H1 (cell line): ENCODE results near the gene A3GALT2. TPM values are rescaled to one million over a fixed set of nuclear protein-coding genes. Genes with fewer than 3 reads are reported as not detected.

Experiments used
- CTCF ChIA-PET: fragments of 300-600 bp; sonication (Branson Sonifier 250); formaldehyde crosslinking; loops from one replicate; lab custom pipeline; 2021; ENCODE audit not compliant: partially characterized antibody; lab: Charles Lee
- POLR2A ChIA-PET: fragments of 300-600 bp; sonication (Branson Sonifier 250); formaldehyde crosslinking; loops from one replicate; lab custom pipeline; 2021; ENCODE audit warnings: inconsistent platforms; ENCODE audit not compliant: partially characterized antibody; lab: Charles Lee
- DNase-seq, 2 experiments: peaks; one replicate each; pipeline versions ENCODE4 v3.0.0 to v3.0.0-alpha.2; 2010 to 2022; ENCODE audit warnings: low spot score in 2 of 2, low read depth in 1 of 2, mixed read lengths in 1 of 2
- FAIRE-seq: peaks from 2 replicates; lab custom pipeline; 2011; peaks lifted over from hg19 to GRCh38; lab: Jason Lieb, UNC
- H2AFZ ChIP-seq: 2 replicates; pipeline ENCODE4 v1.8.1; 2012; ENCODE audit warnings: low read length, inconsistent platforms
- H2AK5ac ChIP-seq: 2 replicates; pipeline ENCODE4 v1.6.1; 2013; ENCODE audit warnings: low read depth, low read length
- H2BK120ac ChIP-seq: replicated peaks from 2 replicates; pipeline ENCODE3; 2013; ENCODE audit warnings: low read depth, low read length, inconsistent platforms
- H2BK12ac ChIP-seq: 2 replicates; pipeline ENCODE4 v1.6.1; 2013; ENCODE audit warnings: low read depth, low read length
- H2BK15ac ChIP-seq: 2 replicates; pipeline ENCODE4 v1.6.1; 2013; ENCODE audit warnings: low read length
- H2BK20ac ChIP-seq: 2 replicates; pipeline ENCODE4 v1.6.1; 2013; ENCODE audit warnings: low read length
- H2BK5ac ChIP-seq: 2 replicates; pipeline ENCODE4 v1.6.1; 2013; ENCODE audit warnings: low read depth, low read length
- H3K14ac ChIP-seq: 2 replicates; pipeline ENCODE4 v1.6.1; 2013; ENCODE audit warnings: inconsistent platforms; ENCODE audit not compliant: insufficient read length
- H3K18ac ChIP-seq: 2 replicates; pipeline ENCODE4 v1.6.1; 2013; ENCODE audit warnings: low read length; ENCODE audit errors: extremely low read depth
- H3K23ac ChIP-seq: 2 replicates; pipeline ENCODE4 v1.6.1; 2013; ENCODE audit warnings: inconsistent platforms; ENCODE audit not compliant: insufficient read length
- H3K23me2 ChIP-seq: 2 replicates; pipeline ENCODE4 v1.6.1; 2013; ENCODE audit warnings: low read depth, low read length
- H3K27ac ChIP-seq: 2 replicates; pipeline ENCODE4 v1.6.1; 2011; ENCODE audit warnings: low read depth, low read length, inconsistent platforms
- H3K27me3 ChIP-seq, 4 experiments: replicated peaks in 1 of 4; 1 replicate in 1 of 4; 2 replicates in 3 of 4; pipeline versions ENCODE4 v1.6.1 to v1.8.1; 2011 to 2013; ENCODE audit warnings: low read length in 3 of 4, mild to moderate bottlenecking in 3 of 4, inconsistent platforms in 2 of 4, mixed read lengths in 2 of 4, moderate library complexity in 1 of 4; ENCODE audit not compliant: control insufficient read depth in 3 of 4, insufficient read depth in 3 of 4; ENCODE audit errors: extremely low read depth in 1 of 4
- H3K36me3 ChIP-seq, 4 experiments: 2 replicates each; pipeline versions ENCODE4 v1.6.1 to v1.8.1; 2011 to 2013; ENCODE audit warnings: mild to moderate bottlenecking in 4 of 4, low read length in 3 of 4, moderate library complexity in 2 of 4, control low read depth in 1 of 4, inconsistent platforms in 1 of 4; ENCODE audit not compliant: insufficient read depth in 4 of 4, control insufficient read depth in 2 of 4
- H3K4ac ChIP-seq: replicated peaks from 2 replicates; pipeline ENCODE3; 2013; ENCODE audit warnings: low read length, low read depth, mixed read lengths, inconsistent platforms; ENCODE audit not compliant: insufficient read length
- H3K4me1 ChIP-seq, 4 experiments: replicated peaks in 1 of 4; 1 replicate in 1 of 4; 2 replicates in 3 of 4; pipeline versions ENCODE4 v1.6.1 to v1.8.1; 2011 to 2013; ENCODE audit warnings: low read length in 3 of 4, inconsistent platforms in 2 of 4, mixed read lengths in 1 of 4; ENCODE audit not compliant: insufficient read depth in 4 of 4, control insufficient read depth in 3 of 4
- H3K4me2 ChIP-seq, 2 experiments: 2 replicates each; pipeline versions ENCODE4 v1.6.1 to v1.8.1; 2011 to 2013; ENCODE audit warnings: low read depth in 2 of 2, low read length in 2 of 2, control low read depth in 1 of 2, inconsistent platforms in 1 of 2, mild to moderate bottlenecking in 1 of 2; ENCODE audit not compliant: insufficient read depth in 1 of 2
- H3K4me3 ChIP-seq, 4 experiments: fragments of 200-600, 300-600 bp in 1 of 4; sonication (generic), shearing (Covaris generic), sonication (Bioruptor Twin) in 1 of 4; 2 replicates each; pipeline versions ENCODE4 v1.5.1 to v1.8.1; 2011 to 2016; ENCODE audit warnings: low read length in 4 of 4, low read depth in 3 of 4, control low read depth in 2 of 4, inconsistent platforms in 2 of 4, mild to moderate bottlenecking in 2 of 4, mixed read lengths in 1 of 4, moderate library complexity in 1 of 4; ENCODE audit not compliant: insufficient read depth in 2 of 4; ENCODE audit errors: extremely low read depth in 1 of 4
- H3K56ac ChIP-seq: replicated peaks from 2 replicates; pipeline ENCODE3; 2013; ENCODE audit warnings: low read depth, mild to moderate bottlenecking, mixed read lengths, low read length, inconsistent platforms; ENCODE audit not compliant: insufficient read length
- H3K79me1 ChIP-seq: 2 replicates; pipeline ENCODE4 v1.6.1; 2013; ENCODE audit warnings: low read depth, low read length, control low read depth
- H3K79me2 ChIP-seq, 2 experiments: 2 replicates each; pipeline versions ENCODE4 v1.6.1 to v1.8.1; 2012 to 2013; ENCODE audit warnings: low read length in 2 of 2, mild to moderate bottlenecking in 2 of 2, inconsistent platforms in 1 of 2; ENCODE audit not compliant: insufficient read depth in 2 of 2, control insufficient read depth in 1 of 2
- H3K9ac ChIP-seq, 4 experiments: replicated peaks in 1 of 4; 1 replicate in 1 of 4; 2 replicates in 3 of 4; pipeline versions ENCODE4 v1.6.1 to v1.8.1; 2011 to 2013; ENCODE audit warnings: low read depth in 3 of 4, low read length in 3 of 4, control low read depth in 2 of 4, mild to moderate bottlenecking in 2 of 4, moderate library complexity in 2 of 4, inconsistent platforms in 1 of 4; ENCODE audit errors: extremely low read depth in 1 of 4
- H3K9me3 ChIP-seq, 2 experiments: 2 replicates each; pipeline versions ENCODE4 v1.6.1 to v1.8.1; 2012 to 2013; ENCODE audit warnings: mild to moderate bottlenecking in 2 of 2, moderate library complexity in 2 of 2, control low read depth in 1 of 2, inconsistent platforms in 1 of 2, low read depth in 1 of 2, low read length in 1 of 2, mixed read lengths in 1 of 2; ENCODE audit not compliant: insufficient read depth in 2 of 2
- H4K20me1 ChIP-seq, 2 experiments: replicated peaks in 1 of 2; 2 replicates each; pipeline versions ENCODE3 to v1.8.1; 2011 to 2013; ENCODE audit warnings: inconsistent platforms in 2 of 2, low read length in 2 of 2, mild to moderate bottlenecking in 1 of 2; ENCODE audit not compliant: insufficient read depth in 2 of 2, control insufficient read depth in 1 of 2
- H4K5ac ChIP-seq: 2 replicates; pipeline ENCODE4 v1.6.1; 2013; ENCODE audit warnings: low read length, low read depth, mixed read lengths, inconsistent platforms; ENCODE audit not compliant: insufficient read length
- H4K8ac ChIP-seq: 2 replicates; pipeline ENCODE4 v1.8.0; 2013; ENCODE audit warnings: mild to moderate bottlenecking, moderate library complexity, low read length, inconsistent platforms; ENCODE audit not compliant: insufficient read depth; ENCODE audit errors: extremely low read depth
- H4K91ac ChIP-seq: replicated peaks from 2 replicates; pipeline ENCODE3; 2013; ENCODE audit warnings: low read length, mixed read lengths, inconsistent platforms; ENCODE audit not compliant: insufficient read length
- BCL11A ChIP-seq, 2 experiments: IDR thresholded peaks; one replicate each; pipeline ENCODE4 v1.6.1; 2011; ENCODE audit warnings: low read depth in 2 of 2, low read length in 2 of 2, mild to moderate bottlenecking in 2 of 2
- CREB1 ChIP-seq: IDR thresholded peaks from 2 replicates; pipeline ENCODE4 v1.6.1; 2012; ENCODE audit warnings: inconsistent platforms
- HDAC6 ChIP-seq: IDR thresholded peaks from one replicate; pipeline ENCODE4 v1.7.1; 2012; ENCODE audit warnings: low read depth, mild to moderate bottlenecking, inconsistent platforms, low read length, moderate library complexity
- NRF1 ChIP-seq: IDR thresholded peaks from 2 replicates; pipeline ENCODE4 v1.6.1; 2011; ENCODE audit warnings: mild to moderate bottlenecking, low read depth, low read length, improper control_type of control experiment
- POU5F1 ChIP-seq: IDR thresholded peaks from 2 replicates; pipeline ENCODE4 v1.6.1; 2011; ENCODE audit warnings: low read depth, mild to moderate bottlenecking, low read length, moderate library complexity
- SIN3A ChIP-seq, 2 experiments: IDR thresholded peaks in 1 of 2; conservative IDR thresholded peaks in 1 of 2; 2 replicates each; pipeline ENCODE4 v1.6.1; 2011 to 2012; ENCODE audit warnings: low read length in 2 of 2, improper control_type of control experiment in 1 of 2, low read depth in 1 of 2, mild to moderate bottlenecking in 1 of 2
- WGBS, 2 experiments: shearing (Covaris generic) in 1 of 2; methylation state at CpG; one replicate each; pipeline versions ENCODE4 v1.1.6 to v1.1.7; 2013 to 2015; ENCODE audit warnings: low lambda C conversion rate in 2 of 2, mixed read lengths in 2 of 2, inconsistent platforms in 1 of 2, low coverage in 1 of 2, missing lambda C conversion rate in 1 of 2; ENCODE audit not compliant: insufficient replicate concordance in 2 of 2, insufficient coverage in 1 of 2, insufficient read length in 1 of 2; ENCODE audit errors: extremely low coverage in 1 of 2, missing lambda C conversion rate in 1 of 2; 5-methylcytosine and 5-hydroxymethylcytosine counted together
- polyA plus RNA-seq, 7 experiments: library from polyadenylated mRNA; depleted of rRNA in 3 of 7; stranded (reverse) in 5 of 7; unstranded in 2 of 7; fragments of >200 nt in 5 of 7; fragments of 200-250 nt in 2 of 7; gene quantifications; 1 replicate in 5 of 7; 2 replicates in 1 of 7; 4 replicates in 1 of 7; pipeline versions ENCODE4 v1.2.1 to v1.2.3, GENCODE V29; 2011 to 2013; ENCODE audit warnings: missing spikeins in 2 of 7, mixed read lengths in 2 of 7
- total RNA-seq: library from RNA; stranded (reverse); fragmentation: NEBNext Ultra II Directional; extraction: Animal tissue kit (Norgen Biotek cat#: 25700); gene quantifications from 2 replicates; pipeline ENCODE4 v1.2.1, GENCODE V29; 2021

The A3GALT2 gene
- total and polyA plus RNA-seq, 2 of the 8 experiments (the other 6 are each of a cell fraction or from before 2014, with no cell fraction given) = not detected

GRCh38 chr1:33317354-33317753 lies 3.5 kb downstream of the A3GALT2 start:
- no peak for FAIRE-seq
- Histone ChIP-seq H3K4me1 (no peaks in the 10 kb centered on the region), H3K4me2 (no peak overlapping the region), H3K4ac (no peak overlapping the region), H3K36me3 (no peaks in the 10 kb centered on the region), H3K14ac (no peak overlapping the region), H3K9ac (no peak overlapping the region), H3K79me2 (no peaks in the 10 kb centered on the region), H3K56ac (no peak overlapping the region), H4K5ac (no peak overlapping the region), H3K27ac (no peak overlapping the region), H2BK15ac (no peak overlapping the region), H3K9me3 (no peaks in the 10 kb centered on the region), H2AFZ (no peak overlapping the region), H2BK20ac (no peak overlapping the region), H2BK120ac (no peak overlapping the region), H3K4me3 (no peak overlapping the region), H2BK12ac (no peak overlapping the region), H4K8ac (no peak overlapping the region), H3K18ac (no peak overlapping the region), H3K23me2 (no peaks in the 10 kb centered on the region), H3K23ac (no peak overlapping the region), H4K91ac (no peak overlapping the region), H3K79me1 (no peaks in the 10 kb centered on the region), H3K27me3 (no peaks in the 10 kb centered on the region), H2AK5ac (no peak overlapping the region), H4K20me1 (peaks cover 0 to 2% of the 10 kb centered on the region in 2 experiments), H2BK5ac (no peak overlapping the region)
- ChIA-PET POLR2A (no interaction called here), CTCF (interaction anchor here (0.7 to 1.1 kb wide), 2 partner anchors 34 to 168 kb away, joined by 3 to 4 read pairs; no protein-coding TSS in a partner anchor)
- WGBS, 2 experiments = 85% methylated on average over 1 of the region's 1 CpG; no CpG with 5 or more reads in 1 of the 2 experiments
- TF ChIP-seq HDAC6 = no peak
- TF ChIP-seq BCL11A (IDR thresholded peaks at IDR 0.05; ENCODE audit: low read depth in 2 of 2, low read length in 2 of 2) = no peak
- TF ChIP-seq POU5F1 = no peak
- no peak for TF ChIP-seq CREB1
- no peak for TF ChIP-seq NRF1
- no peak for TF ChIP-seq SIN3A (conservative IDR thresholded peaks at IDR 0.05 in 1 of 2, IDR thresholded peaks at IDR 0.05 in 1 of 2; ENCODE audit: low read depth in 1 of 2, low read length in 2 of 2)
- no peak for DNase-seq
